HepG2 (cell line): ENCODE results near the gene MC2R. TPM values are rescaled to one million over a fixed set of nuclear protein-coding genes. Genes with fewer than 3 reads are reported as not detected.

ENCODE experiments used
- ATAC-seq: fragments of 200-7000 bp; cut with Tn5 transposase; 3 replicates; pipeline ENCODE4 v1.9.1; 2020; ENCODE audit warnings: mild to moderate bottlenecking, moderate library complexity
- BruUV-seq: library from RNA; stranded (reverse); fragments of 400-500 nt; replicated peaks from 2 replicates; lab custom pipeline; 2021; lab: Mats Ljungman, UMichigan
- CTCF ChIA-PET: fragments of 300-600 bp; formaldehyde crosslinking; extraction: SDS; loops from one replicate; lab custom pipeline; 2021; ENCODE audit warnings: low total read pairs, inconsistent platforms, low intra/inter-chr PET ratio; lab: Yijun Ruan, JAX
- POLR2A ChIA-PET: fragments of 350-600 bp; sonication (Branson Sonifier 250); formaldehyde crosslinking; loops from one replicate; lab custom pipeline; 2020; ENCODE audit warnings: antibody characterized with exemption, inconsistent platforms; lab: Yijun Ruan, JAX
- DNase-seq: peaks from one replicate; pipeline ENCODE4 v3.0.0-alpha.2; 2015; ENCODE audit warnings: low spot score
- FAIRE-seq: peaks from 3 replicates; lab custom pipeline; 2011; peaks lifted over from hg19 to GRCh38; lab: Jason Lieb, UNC
- H2AFZ ChIP-seq: one replicate; pipeline ENCODE4 v1.6.1; 2011; ENCODE audit warnings: low read length, inconsistent platforms
- H3K27ac ChIP-seq: fragments of 300-600 bp; 3 replicates; pipeline ENCODE4 v1.8.0; 2011; ENCODE audit warnings: mixed run types, mild to moderate bottlenecking, mixed read lengths, low read length, inconsistent platforms; ENCODE audit not compliant: insufficient read depth; ENCODE audit errors: extremely low read length
- H3K27me3 ChIP-seq, 2 experiments: fragments of 200-600 bp in 1 of 2; 2 replicates in 1 of 2; 3 replicates in 1 of 2; pipeline versions ENCODE4 v1.6.0 to v1.8.0; 2011; ENCODE audit warnings: low read length in 2 of 2, mild to moderate bottlenecking in 2 of 2, moderate library complexity in 2 of 2, inconsistent platforms in 1 of 2; ENCODE audit not compliant: insufficient read depth in 2 of 2, control insufficient read depth in 1 of 2
- H3K36me3 ChIP-seq, 2 experiments: fragments of 200-600 bp in 1 of 2; replicated peaks in 1 of 2; 2 replicates in 1 of 2; 3 replicates in 1 of 2; pipeline versions ENCODE4 v1.5.1 to v1.8.0; 2011; ENCODE audit warnings: low read length in 2 of 2, inconsistent platforms in 1 of 2; ENCODE audit not compliant: insufficient read depth in 2 of 2, control insufficient read depth in 1 of 2
- H3K4me1 ChIP-seq: 2 replicates; pipeline ENCODE4 v1.5.1; 2012; ENCODE audit warnings: low read length, inconsistent platforms; ENCODE audit not compliant: insufficient read depth
- H3K4me2 ChIP-seq: 2 replicates; pipeline ENCODE4 v1.6.0; 2011; ENCODE audit warnings: low read depth, low read length, inconsistent platforms
- H3K4me3 ChIP-seq, 3 experiments: fragments of 200-600 bp in 1 of 3; sonication (generic), shearing (Covaris generic) in 1 of 3; replicated peaks in 1 of 3; 2 replicates each; pipeline ENCODE4 v1.5.1; 2011 to 2016; ENCODE audit warnings: low read length in 3 of 3, inconsistent platforms in 2 of 3, low read depth in 2 of 3, mild to moderate bottlenecking in 2 of 3, control low read depth in 1 of 3, mixed read lengths in 1 of 3; ENCODE audit not compliant: insufficient read depth in 1 of 3
- H3K79me2 ChIP-seq: one replicate; pipeline ENCODE4 v1.6.1; 2011; ENCODE audit warnings: low read length, inconsistent platforms; ENCODE audit not compliant: insufficient read depth
- H3K9ac ChIP-seq: 2 replicates; pipeline ENCODE4 v1.6.0; 2011; ENCODE audit warnings: mild to moderate bottlenecking, low read depth, low read length, inconsistent platforms; ENCODE audit not compliant: insufficient read depth
- H3K9me3 ChIP-seq: 2 replicates; pipeline ENCODE4 v1.5.1; 2012; ENCODE audit warnings: mild to moderate bottlenecking, low read length
- H4K20me1 ChIP-seq: 2 replicates; pipeline ENCODE4 v1.6.0; 2011; ENCODE audit warnings: inconsistent platforms, mild to moderate bottlenecking, low read length, moderate library complexity; ENCODE audit not compliant: insufficient read depth
- BCL3 ChIP-seq: sonication (generic); formaldehyde crosslinking; IDR thresholded peaks from 2 replicates; pipeline ENCODE4 v1.5.1; 2020; ENCODE audit warnings: mild to moderate bottlenecking, missing genetic modification reagents, moderate library complexity
- NONO ChIP-seq, 2 experiments: fragments of 450-650 bp in 1 of 2; sonication (generic) in 1 of 2; formaldehyde crosslinking in 1 of 2; IDR thresholded peaks in 1 of 2; conservative IDR thresholded peaks in 1 of 2; 2 replicates each; pipeline versions ENCODE4 v1.6.1 to v1.8.0; 2017 to 2022; ENCODE audit warnings: mild to moderate bottlenecking in 1 of 2, missing genetic modification reagents in 1 of 2, moderate library complexity in 1 of 2
- REST ChIP-seq, 2 experiments: IDR thresholded peaks; 2 replicates each; pipeline ENCODE4 v1.6.1; 2011 to 2012; ENCODE audit warnings: low read length in 2 of 2, borderline replicate concordance in 1 of 2, low read depth in 1 of 2, mild to moderate bottlenecking in 1 of 2, moderate library complexity in 1 of 2
- ZFP62 ChIP-seq: sonication (generic); formaldehyde crosslinking; IDR thresholded peaks from 2 replicates; pipeline ENCODE4 v1.4.0; 2020; ENCODE audit warnings: missing genetic modification reagents
- ZNF121 ChIP-seq: sonication (generic); formaldehyde crosslinking; IDR thresholded peaks from 2 replicates; pipeline ENCODE4 v1.5.0; 2020; ENCODE audit warnings: mild to moderate bottlenecking, missing genetic modification reagents
- ZNF607 ChIP-seq: sonication (generic); formaldehyde crosslinking; IDR thresholded peaks from 2 replicates; pipeline ENCODE4 v1.5.1; 2020; ENCODE audit warnings: missing genetic modification reagents, mild to moderate bottlenecking, borderline replicate concordance
- ZNF615 ChIP-seq: sonication (generic); formaldehyde crosslinking; IDR thresholded peaks from 2 replicates; pipeline ENCODE4 v1.5.0; 2020; ENCODE audit warnings: mild to moderate bottlenecking, missing genetic modification reagents, borderline replicate concordance
- WGBS: methylation state at CpG from one replicate; pipeline ENCODE4 v1.1.6; 2017; ENCODE audit warnings: low lambda C conversion rate; 5-methylcytosine and 5-hydroxymethylcytosine counted together
- in situ Hi-C: cut with HindIII; loops from 2 replicates; pipeline ENCODE4 v1.10.0; 2017; ENCODE audit warnings: low pct_unique_long_range_greater_than_20kb; ENCODE audit not compliant: extremely low pct_ligation_motif_present
- intact Hi-C: fragments of 100-400 bp; cut with micrococcal nuclease; formaldehyde crosslinking; loops from one replicate; pipeline ENCODE4 v1.10.0; 2022; ENCODE audit not compliant: unreplicated experiment
- polyA plus RNA-seq, 8 experiments: library from polyadenylated mRNA; depleted of rRNA in 3 of 8; stranded (reverse) in 7 of 8; unstranded in 1 of 8; fragments of >200 nt; fragmentation: Illumina TruSeq in 4 of 8; extraction: Trizol in 4 of 8; gene quantifications; 2 replicates each; pipeline versions ENCODE4 v1.2.1 to v1.2.3, GENCODE V29; 2011 to 2016; ENCODE audit warnings: low read depth in 4 of 8, missing spikeins in 1 of 8, mixed read lengths in 1 of 8; ENCODE audit not compliant: insufficient read depth in 1 of 8
- total RNA-seq, 5 experiments: library from RNA; depleted of rRNA; stranded (reverse); fragments of >200 nt; fragmentation: Illumina TruSeq; extraction: Trizol; gene quantifications; 2 replicates each; pipeline ENCODE4 v1.2.3, GENCODE V29; 2016; ENCODE audit warnings: low read depth in 1 of 5

MC2R gene
- total and polyA plus RNA-seq, 2 of the 13 experiments (the other 11 are each of a cell fraction or from before 2014, with no cell fraction given) = not detected

GRCh38 chr18:13909141-13909940 is 6.0 kb downstream of the MC2R start (continued):
- TF ChIP-seq BCL3 (CRISPR knock-in tag) (no peak), NONO (IDR thresholded peaks at IDR 0.05) (no peak), NONO (CRISPR knock-in tag; conservative IDR thresholded peaks at IDR 0.05) (no peak), ZNF121 (CRISPR knock-in tag) (no peak), ZNF615 (no peak), ZFP62 (CRISPR knock-in tag) (no peak)

- no peak overlapping the region for H3K27ac ChIP-seq
- no peak overlapping the region for H3K4me3 ChIP-seq
- DNase-seq (no peak), ATAC-seq (no peak), FAIRE-seq (no peak)
- no TSS peak for BruUV-seq
- 0% methylated on average over 1 of the region's 1 CpG for WGBS
- H3K4me2 ChIP-seq = no peak overlapping the region
- CTCF ChIA-PET = no interaction called here
- no peaks in the 10 kb centered on the region for H3K36me3 ChIP-seq
- intact Hi-C loops = no loop called here
- TF ChIP-seq REST (IDR thresholded peaks at IDR 0.05; ENCODE audit: borderline replicate concordance in 1 of 2, low read depth in 1 of 2, low read length in 2 of 2) (0 out of 4 replicates have a peak, but pooled peaks of 1 of the 2 experiments have one; percentile 63), ZNF607 (CRISPR knock-in tag) (no peak)
- in situ Hi-C loops = no loop called here
- no peaks in the 10 kb centered on the region for H4K20me1 ChIP-seq
- no peaks in the 10 kb centered on the region for H3K4me1 ChIP-seq
- H3K27me3 ChIP-seq = no peaks in the 10 kb centered on the region; a peak in 2 of 5 replicates
- no peak overlapping the region for H3K9ac ChIP-seq
- no peaks in the 10 kb centered on the region for H3K79me2 ChIP-seq
- POLR2A ChIA-PET = no interaction called here
- H3K9me3 ChIP-seq = no peaks in the 10 kb centered on the region; the same call in 1 of the 2 replicates
- no peak overlapping the region for H2AFZ ChIP-seq
Observed at GRCh38 chr18:13900633-13901032, 14.7 kb downstream of the MC2R start.
